ENCODE data around the gene ACSM2A.

DNA sequence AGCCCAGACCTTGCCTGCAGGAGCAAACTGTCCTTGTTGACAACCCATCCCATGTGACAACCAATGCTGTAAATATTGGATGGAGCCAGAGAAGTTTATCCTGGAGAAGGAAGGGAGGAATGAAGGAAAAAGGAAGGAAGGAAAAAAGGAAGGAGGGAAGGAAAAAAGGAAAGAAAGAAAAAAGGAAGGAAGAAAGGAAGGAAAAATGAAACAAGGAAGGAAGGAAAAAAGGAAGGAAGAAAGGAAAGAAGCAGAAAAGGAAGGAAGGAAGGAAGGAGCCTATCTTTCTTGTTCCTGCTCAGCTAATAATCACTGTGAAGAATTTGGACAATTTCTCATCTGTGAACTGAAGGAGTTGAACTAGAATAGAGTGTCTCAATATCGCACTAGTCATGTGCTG lies 68.8 kb downstream of the ACSM2A start:
- TF ChIP-seq GTF2I (CRISPR knock-in tag; conservative IDR thresholded peaks at IDR 0.05) (no peak), JUN (CRISPR knock-in tag; IDR thresholded peaks at IDR 0.05) (no peak), NFE2L1 (CRISPR knock-in tag; IDR thresholded peaks at IDR 0.05) (no peak), TCF7 (CRISPR knock-in tag; IDR thresholded peaks at IDR 0.05; ENCODE audit: low read depth) (no peak), IRF2 (CRISPR knock-in tag; IDR thresholded peaks at IDR 0.05; ENCODE audit: borderline replicate concordance, low read depth) (no peak), FOXJ3 (CRISPR knock-in tag; IDR thresholded peaks at IDR 0.05; ENCODE audit: borderline replicate concordance) (no peak)
- TF ChIP-seq, protein P1, sequence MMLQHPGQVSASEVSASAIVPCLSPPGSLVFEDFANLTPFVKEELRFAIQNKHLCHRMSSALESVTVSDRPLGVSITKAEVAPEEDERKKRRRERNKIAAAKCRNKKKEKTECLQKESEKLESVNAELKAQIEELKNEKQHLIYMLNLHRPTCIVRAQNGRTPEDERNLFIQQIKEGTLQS (CRISPR knock-in tag; conservative IDR thresholded peaks at IDR 0.05) = no peak
- TF ChIP-seq, protein P2, sequence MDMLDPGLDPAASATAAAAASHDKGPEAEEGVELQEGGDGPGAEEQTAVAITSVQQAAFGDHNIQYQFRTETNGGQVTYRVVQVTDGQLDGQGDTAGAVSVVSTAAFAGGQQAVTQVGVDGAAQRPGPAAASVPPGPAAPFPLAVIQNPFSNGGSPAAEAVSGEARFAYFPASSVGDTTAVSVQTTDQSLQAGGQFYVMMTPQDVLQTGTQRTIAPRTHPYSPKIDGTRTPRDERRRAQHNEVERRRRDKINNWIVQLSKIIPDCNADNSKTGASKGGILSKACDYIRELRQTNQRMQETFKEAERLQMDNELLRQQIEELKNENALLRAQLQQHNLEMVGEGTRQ (CRISPR knock-in tag; IDR thresholded peaks at IDR 0.05) = no peak
- TF ChIP-seq, protein P3, sequence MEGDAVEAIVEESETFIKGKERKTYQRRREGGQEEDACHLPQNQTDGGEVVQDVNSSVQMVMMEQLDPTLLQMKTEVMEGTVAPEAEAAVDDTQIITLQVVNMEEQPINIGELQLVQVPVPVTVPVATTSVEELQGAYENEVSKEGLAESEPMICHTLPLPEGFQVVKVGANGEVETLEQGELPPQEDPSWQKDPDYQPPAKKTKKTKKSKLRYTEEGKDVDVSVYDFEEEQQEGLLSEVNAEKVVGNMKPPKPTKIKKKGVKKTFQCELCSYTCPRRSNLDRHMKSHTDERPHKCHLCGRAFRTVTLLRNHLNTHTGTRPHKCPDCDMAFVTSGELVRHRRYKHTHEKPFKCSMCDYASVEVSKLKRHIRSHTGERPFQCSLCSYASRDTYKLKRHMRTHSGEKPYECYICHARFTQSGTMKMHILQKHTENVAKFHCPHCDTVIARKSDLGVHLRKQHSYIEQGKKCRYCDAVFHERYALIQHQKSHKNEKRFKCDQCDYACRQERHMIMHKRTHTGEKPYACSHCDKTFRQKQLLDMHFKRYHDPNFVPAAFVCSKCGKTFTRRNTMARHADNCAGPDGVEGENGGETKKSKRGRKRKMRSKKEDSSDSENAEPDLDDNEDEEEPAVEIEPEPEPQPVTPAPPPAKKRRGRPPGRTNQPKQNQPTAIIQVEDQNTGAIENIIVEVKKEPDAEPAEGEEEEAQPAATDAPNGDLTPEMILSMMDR (IDR thresholded peaks at IDR 0.05) = no peak
- TF ChIP-seq, protein P4, sequence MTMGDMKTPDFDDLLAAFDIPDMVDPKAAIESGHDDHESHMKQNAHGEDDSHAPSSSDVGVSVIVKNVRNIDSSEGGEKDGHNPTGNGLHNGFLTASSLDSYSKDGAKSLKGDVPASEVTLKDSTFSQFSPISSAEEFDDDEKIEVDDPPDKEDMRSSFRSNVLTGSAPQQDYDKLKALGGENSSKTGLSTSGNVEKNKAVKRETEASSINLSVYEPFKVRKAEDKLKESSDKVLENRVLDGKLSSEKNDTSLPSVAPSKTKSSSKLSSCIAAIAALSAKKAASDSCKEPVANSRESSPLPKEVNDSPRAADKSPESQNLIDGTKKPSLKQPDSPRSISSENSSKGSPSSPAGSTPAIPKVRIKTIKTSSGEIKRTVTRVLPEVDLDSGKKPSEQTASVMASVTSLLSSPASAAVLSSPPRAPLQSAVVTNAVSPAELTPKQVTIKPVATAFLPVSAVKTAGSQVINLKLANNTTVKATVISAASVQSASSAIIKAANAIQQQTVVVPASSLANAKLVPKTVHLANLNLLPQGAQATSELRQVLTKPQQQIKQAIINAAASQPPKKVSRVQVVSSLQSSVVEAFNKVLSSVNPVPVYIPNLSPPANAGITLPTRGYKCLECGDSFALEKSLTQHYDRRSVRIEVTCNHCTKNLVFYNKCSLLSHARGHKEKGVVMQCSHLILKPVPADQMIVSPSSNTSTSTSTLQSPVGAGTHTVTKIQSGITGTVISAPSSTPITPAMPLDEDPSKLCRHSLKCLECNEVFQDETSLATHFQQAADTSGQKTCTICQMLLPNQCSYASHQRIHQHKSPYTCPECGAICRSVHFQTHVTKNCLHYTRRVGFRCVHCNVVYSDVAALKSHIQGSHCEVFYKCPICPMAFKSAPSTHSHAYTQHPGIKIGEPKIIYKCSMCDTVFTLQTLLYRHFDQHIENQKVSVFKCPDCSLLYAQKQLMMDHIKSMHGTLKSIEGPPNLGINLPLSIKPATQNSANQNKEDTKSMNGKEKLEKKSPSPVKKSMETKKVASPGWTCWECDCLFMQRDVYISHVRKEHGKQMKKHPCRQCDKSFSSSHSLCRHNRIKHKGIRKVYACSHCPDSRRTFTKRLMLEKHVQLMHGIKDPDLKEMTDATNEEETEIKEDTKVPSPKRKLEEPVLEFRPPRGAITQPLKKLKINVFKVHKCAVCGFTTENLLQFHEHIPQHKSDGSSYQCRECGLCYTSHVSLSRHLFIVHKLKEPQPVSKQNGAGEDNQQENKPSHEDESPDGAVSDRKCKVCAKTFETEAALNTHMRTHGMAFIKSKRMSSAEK (CRISPR knock-in tag; IDR thresholded peaks at IDR 0.05; ENCODE audit: borderline replicate concordance) = no peak
- TF ChIP-seq, protein P5, sequence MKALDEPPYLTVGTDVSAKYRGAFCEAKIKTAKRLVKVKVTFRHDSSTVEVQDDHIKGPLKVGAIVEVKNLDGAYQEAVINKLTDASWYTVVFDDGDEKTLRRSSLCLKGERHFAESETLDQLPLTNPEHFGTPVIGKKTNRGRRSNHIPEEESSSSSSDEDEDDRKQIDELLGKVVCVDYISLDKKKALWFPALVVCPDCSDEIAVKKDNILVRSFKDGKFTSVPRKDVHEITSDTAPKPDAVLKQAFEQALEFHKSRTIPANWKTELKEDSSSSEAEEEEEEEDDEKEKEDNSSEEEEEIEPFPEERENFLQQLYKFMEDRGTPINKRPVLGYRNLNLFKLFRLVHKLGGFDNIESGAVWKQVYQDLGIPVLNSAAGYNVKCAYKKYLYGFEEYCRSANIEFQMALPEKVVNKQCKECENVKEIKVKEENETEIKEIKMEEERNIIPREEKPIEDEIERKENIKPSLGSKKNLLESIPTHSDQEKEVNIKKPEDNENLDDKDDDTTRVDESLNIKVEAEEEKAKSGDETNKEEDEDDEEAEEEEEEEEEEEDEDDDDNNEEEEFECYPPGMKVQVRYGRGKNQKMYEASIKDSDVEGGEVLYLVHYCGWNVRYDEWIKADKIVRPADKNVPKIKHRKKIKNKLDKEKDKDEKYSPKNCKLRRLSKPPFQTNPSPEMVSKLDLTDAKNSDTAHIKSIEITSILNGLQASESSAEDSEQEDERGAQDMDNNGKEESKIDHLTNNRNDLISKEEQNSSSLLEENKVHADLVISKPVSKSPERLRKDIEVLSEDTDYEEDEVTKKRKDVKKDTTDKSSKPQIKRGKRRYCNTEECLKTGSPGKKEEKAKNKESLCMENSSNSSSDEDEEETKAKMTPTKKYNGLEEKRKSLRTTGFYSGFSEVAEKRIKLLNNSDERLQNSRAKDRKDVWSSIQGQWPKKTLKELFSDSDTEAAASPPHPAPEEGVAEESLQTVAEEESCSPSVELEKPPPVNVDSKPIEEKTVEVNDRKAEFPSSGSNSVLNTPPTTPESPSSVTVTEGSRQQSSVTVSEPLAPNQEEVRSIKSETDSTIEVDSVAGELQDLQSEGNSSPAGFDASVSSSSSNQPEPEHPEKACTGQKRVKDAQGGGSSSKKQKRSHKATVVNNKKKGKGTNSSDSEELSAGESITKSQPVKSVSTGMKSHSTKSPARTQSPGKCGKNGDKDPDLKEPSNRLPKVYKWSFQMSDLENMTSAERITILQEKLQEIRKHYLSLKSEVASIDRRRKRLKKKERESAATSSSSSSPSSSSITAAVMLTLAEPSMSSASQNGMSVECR (CRISPR knock-in tag; IDR thresholded peaks at IDR 0.05; ENCODE audit: borderline replicate concordance) = no peak

Measured in WTC11 (cell line).